ENCODE measurements around the gene FER1L5. TPM values are rescaled to one million over a fixed set of nuclear protein-coding genes. Genes with fewer than 3 reads are reported as not detected.

Gene FER1L5
- total and polyA plus RNA-seq, 2 of the 8 experiments (the other 6 are each of a cell fraction or from before 2014, with no cell fraction given), result 0.23 to 0.88 TPM

DNA sequence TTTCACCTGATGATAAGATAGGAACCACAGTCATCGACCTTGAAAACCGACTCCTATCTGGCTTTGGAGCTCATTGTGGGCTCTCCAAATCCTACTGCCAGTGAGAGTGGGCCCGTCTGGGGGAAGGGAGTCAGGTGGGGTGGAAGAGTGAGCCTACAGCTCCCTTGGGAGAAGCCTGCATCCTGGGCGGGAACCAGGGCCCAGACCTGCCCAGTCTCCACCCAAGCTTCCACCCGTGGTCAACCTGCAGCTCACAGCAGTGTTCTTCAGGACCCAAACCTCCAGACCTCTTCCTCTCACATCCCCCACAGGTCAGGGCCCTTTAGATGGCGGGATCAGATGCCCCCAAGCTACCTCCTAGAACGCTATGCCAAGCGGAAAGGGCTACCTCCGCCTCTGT, 57.1 kb downstream of the FER1L5 start (continued):
- TF ChIP-seq, protein P1, sequence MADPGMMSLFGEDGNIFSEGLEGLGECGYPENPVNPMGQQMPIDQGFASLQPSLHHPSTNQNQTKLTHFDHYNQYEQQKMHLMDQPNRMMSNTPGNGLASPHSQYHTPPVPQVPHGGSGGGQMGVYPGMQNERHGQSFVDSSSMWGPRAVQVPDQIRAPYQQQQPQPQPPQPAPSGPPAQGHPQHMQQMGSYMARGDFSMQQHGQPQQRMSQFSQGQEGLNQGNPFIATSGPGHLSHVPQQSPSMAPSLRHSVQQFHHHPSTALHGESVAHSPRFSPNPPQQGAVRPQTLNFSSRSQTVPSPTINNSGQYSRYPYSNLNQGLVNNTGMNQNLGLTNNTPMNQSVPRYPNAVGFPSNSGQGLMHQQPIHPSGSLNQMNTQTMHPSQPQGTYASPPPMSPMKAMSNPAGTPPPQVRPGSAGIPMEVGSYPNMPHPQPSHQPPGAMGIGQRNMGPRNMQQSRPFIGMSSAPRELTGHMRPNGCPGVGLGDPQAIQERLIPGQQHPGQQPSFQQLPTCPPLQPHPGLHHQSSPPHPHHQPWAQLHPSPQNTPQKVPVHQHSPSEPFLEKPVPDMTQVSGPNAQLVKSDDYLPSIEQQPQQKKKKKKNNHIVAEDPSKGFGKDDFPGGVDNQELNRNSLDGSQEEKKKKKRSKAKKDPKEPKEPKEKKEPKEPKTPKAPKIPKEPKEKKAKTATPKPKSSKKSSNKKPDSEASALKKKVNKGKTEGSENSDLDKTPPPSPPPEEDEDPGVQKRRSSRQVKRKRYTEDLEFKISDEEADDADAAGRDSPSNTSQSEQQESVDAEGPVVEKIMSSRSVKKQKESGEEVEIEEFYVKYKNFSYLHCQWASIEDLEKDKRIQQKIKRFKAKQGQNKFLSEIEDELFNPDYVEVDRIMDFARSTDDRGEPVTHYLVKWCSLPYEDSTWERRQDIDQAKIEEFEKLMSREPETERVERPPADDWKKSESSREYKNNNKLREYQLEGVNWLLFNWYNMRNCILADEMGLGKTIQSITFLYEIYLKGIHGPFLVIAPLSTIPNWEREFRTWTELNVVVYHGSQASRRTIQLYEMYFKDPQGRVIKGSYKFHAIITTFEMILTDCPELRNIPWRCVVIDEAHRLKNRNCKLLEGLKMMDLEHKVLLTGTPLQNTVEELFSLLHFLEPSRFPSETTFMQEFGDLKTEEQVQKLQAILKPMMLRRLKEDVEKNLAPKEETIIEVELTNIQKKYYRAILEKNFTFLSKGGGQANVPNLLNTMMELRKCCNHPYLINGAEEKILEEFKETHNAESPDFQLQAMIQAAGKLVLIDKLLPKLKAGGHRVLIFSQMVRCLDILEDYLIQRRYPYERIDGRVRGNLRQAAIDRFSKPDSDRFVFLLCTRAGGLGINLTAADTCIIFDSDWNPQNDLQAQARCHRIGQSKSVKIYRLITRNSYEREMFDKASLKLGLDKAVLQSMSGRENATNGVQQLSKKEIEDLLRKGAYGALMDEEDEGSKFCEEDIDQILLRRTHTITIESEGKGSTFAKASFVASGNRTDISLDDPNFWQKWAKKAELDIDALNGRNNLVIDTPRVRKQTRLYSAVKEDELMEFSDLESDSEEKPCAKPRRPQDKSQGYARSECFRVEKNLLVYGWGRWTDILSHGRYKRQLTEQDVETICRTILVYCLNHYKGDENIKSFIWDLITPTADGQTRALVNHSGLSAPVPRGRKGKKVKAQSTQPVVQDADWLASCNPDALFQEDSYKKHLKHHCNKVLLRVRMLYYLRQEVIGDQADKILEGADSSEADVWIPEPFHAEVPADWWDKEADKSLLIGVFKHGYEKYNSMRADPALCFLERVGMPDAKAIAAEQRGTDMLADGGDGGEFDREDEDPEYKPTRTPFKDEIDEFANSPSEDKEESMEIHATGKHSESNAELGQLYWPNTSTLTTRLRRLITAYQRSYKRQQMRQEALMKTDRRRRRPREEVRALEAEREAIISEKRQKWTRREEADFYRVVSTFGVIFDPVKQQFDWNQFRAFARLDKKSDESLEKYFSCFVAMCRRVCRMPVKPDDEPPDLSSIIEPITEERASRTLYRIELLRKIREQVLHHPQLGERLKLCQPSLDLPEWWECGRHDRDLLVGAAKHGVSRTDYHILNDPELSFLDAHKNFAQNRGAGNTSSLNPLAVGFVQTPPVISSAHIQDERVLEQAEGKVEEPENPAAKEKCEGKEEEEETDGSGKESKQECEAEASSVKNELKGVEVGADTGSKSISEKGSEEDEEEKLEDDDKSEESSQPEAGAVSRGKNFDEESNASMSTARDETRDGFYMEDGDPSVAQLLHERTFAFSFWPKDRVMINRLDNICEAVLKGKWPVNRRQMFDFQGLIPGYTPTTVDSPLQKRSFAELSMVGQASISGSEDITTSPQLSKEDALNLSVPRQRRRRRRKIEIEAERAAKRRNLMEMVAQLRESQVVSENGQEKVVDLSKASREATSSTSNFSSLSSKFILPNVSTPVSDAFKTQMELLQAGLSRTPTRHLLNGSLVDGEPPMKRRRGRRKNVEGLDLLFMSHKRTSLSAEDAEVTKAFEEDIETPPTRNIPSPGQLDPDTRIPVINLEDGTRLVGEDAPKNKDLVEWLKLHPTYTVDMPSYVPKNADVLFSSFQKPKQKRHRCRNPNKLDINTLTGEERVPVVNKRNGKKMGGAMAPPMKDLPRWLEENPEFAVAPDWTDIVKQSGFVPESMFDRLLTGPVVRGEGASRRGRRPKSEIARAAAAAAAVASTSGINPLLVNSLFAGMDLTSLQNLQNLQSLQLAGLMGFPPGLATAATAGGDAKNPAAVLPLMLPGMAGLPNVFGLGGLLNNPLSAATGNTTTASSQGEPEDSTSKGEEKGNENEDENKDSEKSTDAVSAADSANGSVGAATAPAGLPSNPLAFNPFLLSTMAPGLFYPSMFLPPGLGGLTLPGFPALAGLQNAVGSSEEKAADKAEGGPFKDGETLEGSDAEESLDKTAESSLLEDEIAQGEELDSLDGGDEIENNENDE (IDR thresholded peaks at IDR 0.05; ENCODE audit: insufficient replicate concordance, low read length), result no peak
- TF ChIP-seq, protein P2, sequence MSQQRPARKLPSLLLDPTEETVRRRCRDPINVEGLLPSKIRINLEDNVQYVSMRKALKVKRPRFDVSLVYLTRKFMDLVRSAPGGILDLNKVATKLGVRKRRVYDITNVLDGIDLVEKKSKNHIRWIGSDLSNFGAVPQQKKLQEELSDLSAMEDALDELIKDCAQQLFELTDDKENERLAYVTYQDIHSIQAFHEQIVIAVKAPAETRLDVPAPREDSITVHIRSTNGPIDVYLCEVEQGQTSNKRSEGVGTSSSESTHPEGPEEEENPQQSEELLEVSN (IDR thresholded peaks at IDR 0.05), result no peak
- TF ChIP-seq RNF2 (IDR thresholded peaks at IDR 0.05; ENCODE audit: borderline replicate concordance, low read depth, low read length, missing control alignments, poor library complexity, severe bottlenecking), result no peak
- TF ChIP-seq SAP30 (IDR thresholded peaks at IDR 0.05; ENCODE audit: insufficient read depth, insufficient replicate concordance, low read length), result no peak
- TF ChIP-seq POLR2A (IDR thresholded peaks at IDR 0.05; ENCODE audit: control extremely low read depth in 1 of 2, low read depth in 2 of 2, low read length in 2 of 2), result no peak
- no peak for TF ChIP-seq SIN3A (conservative IDR thresholded peaks at IDR 0.05 in 1 of 2, IDR thresholded peaks at IDR 0.05 in 1 of 2; ENCODE audit: low read depth in 1 of 2, low read length in 2 of 2)
- TF ChIP-seq PHF8 (conservative IDR thresholded peaks at IDR 0.05; ENCODE audit: low read depth, low read length), result no peak
- no peak for TF ChIP-seq TBP (IDR thresholded peaks at IDR 0.05; ENCODE audit: low read depth, low read length)
- TF ChIP-seq EP300 (IDR thresholded peaks at IDR 0.05; ENCODE audit: borderline replicate concordance in 1 of 2, low read depth in 2 of 2, low read length in 2 of 2), result no peak
- TF ChIP-seq CHD2 (IDR thresholded peaks at IDR 0.05; ENCODE audit: low read length), result no peak
